Measurements from ENCODE around the gene PDE5A.
"Not testable (repeated sequence)": the region's sequence is repeated elsewhere in the genome, so short reads cannot be mapped to it uniquely, and the experiment has no call there.

Gene PDE5A

DNA sequence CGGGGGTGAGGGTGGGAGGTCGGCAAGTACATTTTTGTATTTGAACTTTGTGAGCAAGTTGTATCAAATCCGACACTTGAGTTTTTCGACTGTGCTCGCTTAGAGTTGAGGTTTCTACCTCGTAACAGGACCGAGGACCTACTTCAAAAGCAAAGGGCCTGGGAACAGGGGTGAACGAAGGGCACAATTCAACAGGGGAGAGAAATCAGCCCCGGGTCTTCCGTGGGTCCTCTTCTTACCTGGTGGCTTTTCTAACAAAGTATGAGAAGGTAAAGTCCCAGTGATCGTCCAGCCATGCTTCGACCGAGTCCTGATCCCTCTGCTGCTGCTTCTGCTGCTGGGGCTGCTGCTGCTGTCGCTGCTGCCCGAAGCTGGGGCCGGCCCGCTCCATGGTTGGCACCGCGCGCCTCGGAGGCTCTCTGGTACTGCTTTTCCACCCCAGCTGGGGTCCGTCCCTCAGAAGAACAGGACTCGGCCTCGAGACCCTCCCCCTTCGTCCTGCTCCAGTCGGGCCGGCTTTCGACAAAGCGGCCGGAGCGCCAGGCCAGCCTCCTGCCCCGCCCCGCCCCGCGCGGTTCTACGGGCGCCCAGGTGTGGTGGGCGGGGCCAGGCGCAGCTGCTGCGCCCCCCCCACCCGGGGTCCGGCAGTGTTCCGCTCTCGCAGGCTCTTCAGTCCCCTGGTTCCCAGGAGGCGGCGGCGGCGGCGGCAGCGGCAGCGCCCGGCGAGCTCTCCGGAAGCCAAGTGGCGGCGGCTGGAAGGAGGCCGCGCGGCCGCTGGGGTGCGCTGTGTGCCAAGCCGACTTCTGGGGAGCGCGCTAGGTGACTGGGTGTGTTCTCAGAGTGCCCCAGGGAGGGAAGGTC lies at the start of gene PDE5A:
TSS of gene PDE5A (minus strand) at position 524 of the 861 bp plus-strand sequence. CDS start at position 391, 133 bp downstream.
- CTCF ChIA-PET, result interaction anchor here (0.7 to 2.9 kb wide), 24 partner anchors 8 to 647 kb away, joined by 3 to 26 read pairs (median 4); no protein-coding TSS in a partner anchor
- peaks cover 23% of the 10 kb centered on the region for H3K4me1 Mint-ChIP-seq
- no peaks in the 10 kb centered on the region for H3K9me3 Mint-ChIP-seq
- no peaks in the 10 kb centered on the region for H3K36me3 Mint-ChIP-seq
- peaks cover 43% of the 10 kb centered on the region for H3K27me3 Mint-ChIP-seq
- no peak within 1 kb of the TSS for H3K27ac Mint-ChIP-seq
- H3K4me3 Mint-ChIP-seq, result peak within 1 kb of the TSS; percentile 76
- peak; percentile 83 for DNase-seq

DNA sequence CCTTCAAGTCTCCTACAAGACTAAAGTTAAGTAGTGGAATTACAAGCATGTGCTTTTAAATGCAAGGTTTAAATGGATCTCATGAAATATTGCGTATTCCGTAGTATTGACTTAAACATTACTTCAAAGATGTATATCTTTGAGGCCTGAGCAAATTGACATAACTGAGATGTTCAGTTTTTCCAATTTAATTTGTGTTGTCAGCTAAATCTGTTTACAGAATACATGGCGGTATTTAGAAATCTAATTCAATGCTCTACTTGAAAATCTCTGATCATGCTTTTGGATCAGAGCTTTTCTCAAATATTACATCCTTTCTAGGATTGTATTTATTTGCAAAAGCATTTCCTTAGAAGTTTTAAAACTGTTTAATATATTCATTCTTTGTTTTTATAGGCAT lies 47.5 kb upstream of the PDE5A start:
- Mint-ChIP-seq H3K27me3 (no peaks in the 10 kb centered on the region), H3K4me1 (no peaks in the 10 kb centered on the region), H3K36me3 (no peaks in the 10 kb centered on the region), H3K27ac (no peak overlapping the region), H3K9me3 (no peaks in the 10 kb centered on the region), H3K4me3 (no peak overlapping the region)
- DNase-seq, result no peak
- CTCF ChIA-PET, result no interaction called here

- Mint-ChIP-seq H3K9me3 (no peaks in the 10 kb centered on the region), H3K4me3 (no peak overlapping the region), H3K4me1 (no peaks in the 10 kb centered on the region), H3K27ac (no peak overlapping the region), H3K36me3 (no peaks in the 10 kb centered on the region), H3K27me3 (no peaks in the 10 kb centered on the region)
- DNase-seq, result no peak
- CTCF ChIA-PET, result no interaction called here
Measured at GRCh38 chr4:119675391-119675790, 46.8 kb upstream of the PDE5A start.

DNA sequence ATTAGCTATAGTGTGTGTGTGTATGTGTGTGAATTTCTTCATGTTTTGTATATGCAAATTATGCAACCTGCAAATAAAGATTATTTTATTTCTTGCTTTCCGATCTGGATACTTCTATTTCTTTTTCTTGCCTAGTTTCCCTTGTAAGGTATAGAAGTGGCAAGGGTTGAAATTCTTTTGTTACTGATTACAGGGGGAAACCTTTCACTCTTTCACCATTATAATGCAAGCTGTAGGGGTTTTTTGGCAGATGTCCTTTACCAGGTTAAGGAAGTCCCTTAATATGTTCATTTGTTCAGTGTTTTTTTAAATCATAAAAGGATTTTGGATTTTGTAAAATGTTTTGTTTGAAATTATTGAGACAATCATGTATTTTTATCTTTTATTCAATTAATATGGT lies 44.3 kb upstream of the PDE5A start:
- H3K4me3 Mint-ChIP-seq, result no peak overlapping the region
- no peaks in the 10 kb centered on the region for H3K9me3 Mint-ChIP-seq
- no peak overlapping the region for H3K27ac Mint-ChIP-seq
- CTCF ChIA-PET, result no interaction called here
- no peak for DNase-seq
- H3K27me3 Mint-ChIP-seq, result no peaks in the 10 kb centered on the region
- no peaks in the 10 kb centered on the region for H3K36me3 Mint-ChIP-seq
- H3K4me1 Mint-ChIP-seq, result no peaks in the 10 kb centered on the region

DNA sequence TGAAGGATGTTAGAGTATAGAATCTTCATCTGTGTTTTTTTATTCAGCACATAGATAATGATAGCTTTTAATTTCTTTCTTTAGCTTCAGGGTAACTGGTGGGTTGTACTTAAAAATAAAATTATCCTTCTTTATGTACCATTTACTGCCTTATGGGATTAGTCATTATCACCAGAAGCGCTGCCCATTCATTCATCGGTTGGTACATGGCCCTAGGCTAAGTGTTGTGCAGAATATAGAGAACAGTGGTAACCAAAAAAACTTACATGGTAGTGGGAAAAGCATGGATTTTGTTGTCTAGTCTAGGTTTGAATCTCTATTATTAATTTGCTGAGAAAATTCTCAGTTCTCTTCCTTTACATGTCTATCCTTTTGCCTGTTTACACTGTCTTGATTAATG lies 43.5 kb upstream of the PDE5A start:
- H3K4me3 Mint-ChIP-seq, result no peak overlapping the region
- H3K27ac Mint-ChIP-seq, result no peak overlapping the region
- CTCF ChIA-PET, result no interaction called here
- no peaks in the 10 kb centered on the region for H3K9me3 Mint-ChIP-seq
- no peaks in the 10 kb centered on the region for H3K36me3 Mint-ChIP-seq
- no peaks in the 10 kb centered on the region for H3K4me1 Mint-ChIP-seq
- DNase-seq, result no peak
- H3K27me3 Mint-ChIP-seq, result no peaks in the 10 kb centered on the region

- no peak overlapping the region for H3K27ac Mint-ChIP-seq
- H3K36me3 Mint-ChIP-seq, result no peaks in the 10 kb centered on the region
- DNase-seq, result no peak
- H3K4me3 Mint-ChIP-seq, result no peak overlapping the region
- H3K9me3 Mint-ChIP-seq, result no peaks in the 10 kb centered on the region
- CTCF ChIA-PET, result interaction anchor here (0.8 kb wide), 1 partner anchor 71 kb away, joined by 3 read pairs; no protein-coding TSS in a partner anchor
- H3K4me1 Mint-ChIP-seq, result no peaks in the 10 kb centered on the region
- no peaks in the 10 kb centered on the region for H3K27me3 Mint-ChIP-seq
Measured at GRCh38 chr4:119671205-119671604, 42.6 kb upstream of the PDE5A start.

GRCh38 chr4:119667802-119668201 lies 39.2 kb upstream of the PDE5A start:
- Mint-ChIP-seq H3K4me3 (no peak overlapping the region), H3K9me3 (no peaks in the 10 kb centered on the region), H3K27me3 (no peaks in the 10 kb centered on the region), H3K4me1 (peaks cover under 1% of the 10 kb centered on the region), H3K36me3 (no peaks in the 10 kb centered on the region), H3K27ac (no peak overlapping the region)
- no peak for DNase-seq
- CTCF ChIA-PET, result no interaction called here

DNA sequence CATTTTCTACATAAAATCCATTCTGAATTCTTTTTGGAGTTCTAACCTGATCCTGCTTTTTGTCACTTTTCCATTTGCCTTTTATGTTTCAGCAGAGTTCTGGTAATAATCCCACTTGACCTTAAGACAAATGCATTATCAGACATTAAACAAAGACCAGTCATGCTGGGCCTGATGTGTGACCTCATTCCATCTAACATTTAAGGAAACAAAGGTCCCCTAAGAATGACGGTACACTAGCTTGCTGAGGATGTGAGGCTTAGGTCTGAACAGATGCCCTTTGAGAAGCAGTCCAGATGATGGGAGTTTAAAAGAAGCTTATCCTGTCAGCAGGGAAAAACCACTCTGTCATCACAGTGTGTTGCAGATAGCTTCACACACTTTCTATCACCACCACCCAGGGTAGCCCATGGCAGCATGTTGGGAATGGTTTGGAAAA lies 38.1 kb upstream of the PDE5A start:
- no peak for DNase-seq
- Mint-ChIP-seq H3K9me3 (no peaks in the 10 kb centered on the region), H3K27me3 (no peaks in the 10 kb centered on the region), H3K4me1 (peaks cover 4% of the 10 kb centered on the region), H3K27ac (no peak overlapping the region), H3K4me3 (no peak overlapping the region), H3K36me3 (no peaks in the 10 kb centered on the region)
- CTCF ChIA-PET, result no interaction called here

GRCh38 chr4:119665752-119666151 lies 37.1 kb upstream of the PDE5A start:
- Mint-ChIP-seq H3K4me1 (peaks cover 4% of the 10 kb centered on the region), H3K9me3 (no peaks in the 10 kb centered on the region), H3K27ac (no peak overlapping the region), H3K36me3 (no peaks in the 10 kb centered on the region), H3K4me3 (no peak overlapping the region), H3K27me3 (no peaks in the 10 kb centered on the region)
- no peak for DNase-seq
- CTCF ChIA-PET, result no interaction called here

GRCh38 chr4:119664168-119664907 lies 35.7 kb upstream of the PDE5A start:
- Mint-ChIP-seq H3K36me3 (no peaks in the 10 kb centered on the region), H3K27me3 (no peaks in the 10 kb centered on the region), H3K4me3 (no peak overlapping the region), H3K9me3 (no peaks in the 10 kb centered on the region), H3K4me1 (peaks cover 4% of the 10 kb centered on the region), H3K27ac (no peak overlapping the region)
- no peak for DNase-seq
- CTCF ChIA-PET, result no interaction called here

DNA sequence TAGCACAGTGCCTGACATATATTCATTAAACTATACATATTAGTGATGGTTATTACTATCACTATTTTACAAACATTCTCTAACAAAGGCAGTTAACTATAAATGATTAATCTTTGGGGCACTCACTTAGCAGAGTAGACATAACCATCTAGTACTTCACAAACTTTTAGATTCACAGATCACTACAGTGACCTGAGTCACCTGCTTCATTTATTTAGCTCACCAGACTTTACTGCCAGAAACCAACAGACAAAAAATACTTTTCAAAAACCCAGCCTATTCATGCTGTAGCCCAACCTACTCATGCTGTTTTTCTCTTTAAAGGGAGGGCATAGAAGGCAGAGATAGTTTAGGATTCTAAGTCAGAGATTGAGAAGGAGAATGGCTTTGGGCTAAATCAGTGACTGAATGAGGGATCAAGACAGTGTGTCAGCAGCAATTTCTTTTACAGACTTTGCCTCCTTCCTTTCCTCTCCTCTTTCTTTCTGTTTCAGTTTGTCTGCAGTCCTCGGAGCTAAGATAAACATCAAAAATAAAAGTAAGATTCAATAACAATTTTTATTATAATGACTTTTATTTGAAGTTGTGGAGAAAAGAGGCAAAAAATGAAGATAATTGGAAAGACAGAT lies 34.7 kb upstream of the PDE5A start:
- CTCF ChIA-PET, result no interaction called here
- no peak overlapping the region for H3K4me3 Mint-ChIP-seq
- H3K27ac Mint-ChIP-seq, result no peak overlapping the region

GRCh38 chr4:119662612-119663011 lies 34.0 kb upstream of the PDE5A start:
- H3K4me3 Mint-ChIP-seq, H3K9me3 Mint-ChIP-seq, H3K36me3 Mint-ChIP-seq, H3K27ac Mint-ChIP-seq, DNase-seq, H3K27me3 Mint-ChIP-seq, H3K4me1 Mint-ChIP-seq, CTCF ChIA-PET: not testable (repeated sequence)

More for the DNA sequence above, 34.7 kb upstream of the PDE5A start:
- Mint-ChIP-seq H3K4me1 (peaks cover 4% of the 10 kb centered on the region), H3K27me3 (no peaks in the 10 kb centered on the region), H3K9me3 (no peaks in the 10 kb centered on the region), H3K36me3 (no peaks in the 10 kb centered on the region)
- no peak for DNase-seq

GRCh38 chr4:119661231-119661630 lies 32.6 kb upstream of the PDE5A start:
- Mint-ChIP-seq H3K9me3 (no peaks in the 10 kb centered on the region), H3K4me3 (no peak overlapping the region), H3K4me1 (peaks cover 4% of the 10 kb centered on the region), H3K27ac (no peak overlapping the region), H3K27me3 (no peaks in the 10 kb centered on the region), H3K36me3 (no peaks in the 10 kb centered on the region)
- CTCF ChIA-PET, result no interaction called here
- no peak for DNase-seq

- no peaks in the 10 kb centered on the region for H3K27me3 Mint-ChIP-seq
- no peak for DNase-seq
- peaks cover 4% of the 10 kb centered on the region for H3K4me1 Mint-ChIP-seq
- no peaks in the 10 kb centered on the region for H3K9me3 Mint-ChIP-seq
- H3K36me3 Mint-ChIP-seq, result no peaks in the 10 kb centered on the region
- CTCF ChIA-PET, result no interaction called here
- no peak overlapping the region for H3K27ac Mint-ChIP-seq
- no peak overlapping the region for H3K4me3 Mint-ChIP-seq
Measured at GRCh38 chr4:119659576-119659975, 31.0 kb upstream of the PDE5A start.
